ENCODE data around the gene GNG8. TPM values are rescaled to one million over a fixed set of nuclear protein-coding genes. Genes with fewer than 3 reads are reported as not detected.

The GNG8 gene
- total RNA-seq, 2 experiments from 2014 or later: not detected

GRCh38 chr19:46623915-46624502 lies 12.0 kb downstream of the GNG8 start:
- no peaks in the 10 kb centered on the region for H3K36me3 Mint-ChIP-seq (ENCODE audit: low read depth)
- peak overlapping the region; percentile 71 for H3K27ac Mint-ChIP-seq
- no peaks in the 10 kb centered on the region for H3K9me3 Mint-ChIP-seq
- H3K27me3 Mint-ChIP-seq: no peaks in the 10 kb centered on the region
- TF ChIP-seq CTCF (IDR thresholded peaks at IDR 0.05): no peak
- H3K4me1 ChIP-seq (ENCODE audit: insufficient read depth, low read length): peaks cover 66% of the 10 kb centered on the region
- ChIA-PET CTCF (interaction anchor here (1.3 kb wide), 1 partner anchor 9 kb away, joined by 3 read pairs; no protein-coding TSS in a partner anchor), POLR2A (interaction anchor here (1.0 to 1.2 kb wide), 2 partner anchors 12 to 22 kb away, joined by 3 read pairs; no protein-coding TSS in a partner anchor)
- no peaks in the 10 kb centered on the region for H3K27me3 ChIP-seq (ENCODE audit: control insufficient read depth in 1 of 2, insufficient read depth in 2 of 2, low read length in 2 of 2)
- no peaks in the 10 kb centered on the region for H3K9me3 ChIP-seq (ENCODE audit: control insufficient read depth in 1 of 2, insufficient read depth in 1 of 2, low read length in 2 of 2)
- H3K27ac ChIP-seq (ENCODE audit: low read depth in 1 of 2, low read length in 2 of 2): no peak overlapping the region
- peaks cover 49% of the 10 kb centered on the region for H3K4me1 Mint-ChIP-seq (ENCODE audit: low read depth)
- intact Hi-C loops (cut with DNase I, micrococcal nuclease): no loop called here
- H3K4me3 Mint-ChIP-seq: no peak overlapping the region
- H3K36me3 ChIP-seq (ENCODE audit: insufficient read depth, low read length): no peaks in the 10 kb centered on the region
- no peak for DNase-seq
- peak overlapping the region; percentile 12 for H3K4me3 ChIP-seq (ENCODE audit: low read length)
- ATAC-seq (ENCODE audit: poor library complexity): no peak

- H3K4me3 Mint-ChIP-seq: peak overlapping the region; percentile 42
- Histone ChIP-seq H3K27ac (ENCODE audit: low read depth in 1 of 2, low read length in 2 of 2) (no peak overlapping the region), H3K27me3 (ENCODE audit: control insufficient read depth in 1 of 2, insufficient read depth in 2 of 2, low read length in 2 of 2) (no peaks in the 10 kb centered on the region), H3K9me3 (ENCODE audit: control insufficient read depth in 1 of 2, insufficient read depth in 1 of 2, low read length in 2 of 2) (no peaks in the 10 kb centered on the region), H3K36me3 (ENCODE audit: insufficient read depth, low read length) (no peaks in the 10 kb centered on the region), H3K4me1 (ENCODE audit: insufficient read depth, low read length) (peaks cover 84% of the 10 kb centered on the region), H3K4me3 (ENCODE audit: low read length) (no peak overlapping the region)
- no peaks in the 10 kb centered on the region for H3K27me3 Mint-ChIP-seq
- peak in 1 of 14 experiments; percentile 15 for DNase-seq
- ChIA-PET POLR2A (interaction anchor here (0.6 to 2.0 kb wide), 3 partner anchors 10 to 22 kb away, joined by 3 to 9 read pairs (median 5); partner anchors contain the start of gene CALM3), CTCF (interaction anchor here (0.7 to 2.3 kb wide), 4 partner anchors 8 to 40 kb away, joined by 3 to 7 read pairs (median 4); no protein-coding TSS in a partner anchor)
- no peak for TF ChIP-seq CTCF (IDR thresholded peaks at IDR 0.05)
- H3K4me1 Mint-ChIP-seq (ENCODE audit: low read depth): peaks cover 51% of the 10 kb centered on the region
- intact Hi-C loops (cut with DNase I, micrococcal nuclease): no loop called here
- ATAC-seq (ENCODE audit: poor library complexity): no peak
- H3K9me3 Mint-ChIP-seq: no peaks in the 10 kb centered on the region
- H3K27ac Mint-ChIP-seq: peak overlapping the region; percentile 51
- no peaks in the 10 kb centered on the region for H3K36me3 Mint-ChIP-seq (ENCODE audit: low read depth)
Measured at GRCh38 chr19:46622118-46622446, 13.9 kb downstream of the GNG8 start.

DNA sequence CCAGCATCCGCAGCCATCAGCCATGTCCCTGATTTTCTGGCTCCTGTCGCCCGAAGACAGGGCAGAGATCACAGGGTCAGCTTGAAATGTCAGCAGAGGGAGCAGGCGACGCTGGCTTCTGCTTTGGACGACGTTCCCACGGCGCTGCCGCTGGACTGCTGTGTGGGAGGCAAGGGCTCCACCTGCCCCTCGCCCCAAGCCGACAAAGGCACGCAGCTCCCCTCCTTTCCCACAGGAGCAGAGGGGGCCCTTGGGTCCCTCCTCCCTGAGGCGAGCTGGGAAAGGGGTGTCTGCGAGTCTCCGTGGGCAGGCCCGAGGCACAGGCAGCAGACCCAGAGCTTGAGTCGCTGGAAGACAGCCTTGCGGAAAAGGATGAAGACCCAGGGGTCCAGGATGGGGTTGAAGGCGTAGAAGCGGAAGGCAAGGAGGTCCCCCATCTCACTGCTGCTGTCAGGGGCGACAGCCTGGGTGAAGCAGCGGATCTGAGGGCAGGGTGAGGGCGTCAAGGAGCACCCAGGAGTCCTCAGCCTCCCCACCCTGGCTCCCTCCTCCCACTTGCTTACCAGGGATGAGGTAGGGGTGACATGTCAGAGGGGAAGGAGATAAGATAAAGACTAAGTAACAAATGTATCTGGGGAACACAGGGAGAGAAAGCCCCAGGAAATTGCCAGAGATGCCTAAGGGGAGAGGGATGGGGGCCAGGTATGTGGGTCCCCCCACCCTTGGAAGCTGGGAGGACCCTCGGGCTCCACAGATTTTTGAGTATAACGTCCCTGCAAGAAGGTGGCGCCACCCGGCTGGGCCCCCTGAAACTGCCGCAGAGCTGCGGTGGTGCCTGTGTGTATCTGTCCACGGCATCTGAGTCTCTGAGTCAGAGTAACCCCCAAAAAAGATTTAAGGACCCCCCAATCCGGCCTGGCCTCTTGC lies 14.5 kb downstream of the GNG8 start:
- H3K27ac ChIP-seq (ENCODE audit: low read depth in 1 of 2, low read length in 2 of 2): no peak overlapping the region
- no peaks in the 10 kb centered on the region for H3K27me3 Mint-ChIP-seq
- H3K27me3 ChIP-seq (ENCODE audit: control insufficient read depth in 1 of 2, insufficient read depth in 2 of 2, low read length in 2 of 2): no peaks in the 10 kb centered on the region
- ChIA-PET CTCF (interaction anchor here (0.7 to 2.3 kb wide), 4 partner anchors 8 to 41 kb away, joined by 3 to 7 read pairs (median 4); no protein-coding TSS in a partner anchor), POLR2A (interaction anchor here (1.6 to 2.1 kb wide), 3 partner anchors 10 to 21 kb away, joined by 5 to 10 read pairs (median 9); partner anchors contain the start of gene CALM3)
- no peaks in the 10 kb centered on the region for H3K9me3 Mint-ChIP-seq
- DNase-seq (peak in 1 of 14 experiments; percentile 9), ATAC-seq (ENCODE audit: poor library complexity) (no peak)
- H3K4me3 ChIP-seq (ENCODE audit: low read length): no peak overlapping the region
- peaks cover 90% of the 10 kb centered on the region for H3K4me1 ChIP-seq (ENCODE audit: insufficient read depth, low read length)
- no peaks in the 10 kb centered on the region for H3K36me3 Mint-ChIP-seq (ENCODE audit: low read depth)
- H3K36me3 ChIP-seq (ENCODE audit: insufficient read depth, low read length): no peaks in the 10 kb centered on the region
- H3K4me3 Mint-ChIP-seq: peak overlapping the region; percentile 42
- no peak for TF ChIP-seq CTCF (IDR thresholded peaks at IDR 0.05)
- peaks cover 58% of the 10 kb centered on the region for H3K4me1 Mint-ChIP-seq (ENCODE audit: low read depth)
- H3K27ac Mint-ChIP-seq: peak overlapping the region; percentile 51
- intact Hi-C loops (cut with DNase I, micrococcal nuclease): no loop called here
- no peaks in the 10 kb centered on the region for H3K9me3 ChIP-seq (ENCODE audit: control insufficient read depth in 1 of 2, insufficient read depth in 1 of 2, low read length in 2 of 2)
